Measurements from ENCODE around the gene MED25. TPM values are rescaled to one million over a fixed set of nuclear protein-coding genes. Genes with fewer than 3 reads are reported as not detected.
A peak's percentile ranks its signal among the peaks of the same experiment; 100 is the strongest.

MED25 gene
- polyA plus RNA-seq, 4 donors, result 26.7 to 58.7 (median 41.2) TPM

- Histone ChIP-seq H3K27ac (ENCODE audit: low read depth in 1 of 3, low read length in 2 of 3) (peak overlapping the region in 1 of 3 donors; percentile 17), H3K4me3 (ENCODE audit: low read depth in 1 of 3, low read length in 3 of 3) (no peak overlapping the region), H3K27me3 (ENCODE audit: control insufficient read depth in 3 of 3, insufficient read depth in 3 of 3, low read length in 3 of 3) (no peaks in the 10 kb centered on the region), H3K4me1 (ENCODE audit: control insufficient read depth in 3 of 3, insufficient read depth in 2 of 3, low read depth in 1 of 3, low read length in 2 of 3) (peaks cover 0 to 33% (median 4%) of the 10 kb centered on the region in 3 donors), H3K9me3 (ENCODE audit: control insufficient read depth in 2 of 2, insufficient read depth in 1 of 2, low read depth in 1 of 2, low read length in 1 of 2) (no peaks in the 10 kb centered on the region), H3K36me3 (ENCODE audit: control insufficient read depth in 3 of 3, insufficient read depth in 2 of 3, low read depth in 1 of 3, low read length in 3 of 3) (peaks cover 2 to 58% (median 4%) of the 10 kb centered on the region in 3 donors)
- DNase-seq (no peak), FAIRE-seq (no peak)
- WGBS, 3 donors, result 83 to 87% (median 85%) methylated on average over 15 to 18 of the region's 18 CpGs
These were observed 10.8 kb upstream of the MED25 start for GRCh38 chr19:49807058-49807903.

GRCh38 chr19:49807904-49808675 lies 10.0 kb upstream of the MED25 start:
- FAIRE-seq (no peak), DNase-seq (no peak)
- peaks cover 0 to 28% (median 4%) of the 10 kb centered on the region in 3 donors for H3K4me1 ChIP-seq (ENCODE audit: control insufficient read depth in 3 of 3, insufficient read depth in 2 of 3, low read depth in 1 of 3, low read length in 2 of 3)
- WGBS, 3 donors, result 82 to 84% (median 84%) methylated on average over 20 of the region's 20 CpGs
- H3K27me3 ChIP-seq (ENCODE audit: control insufficient read depth in 3 of 3, insufficient read depth in 3 of 3, low read length in 3 of 3), result no peaks in the 10 kb centered on the region
- peaks cover 0 to 49% (median 4%) of the 10 kb centered on the region in 3 donors for H3K36me3 ChIP-seq (ENCODE audit: control insufficient read depth in 3 of 3, insufficient read depth in 2 of 3, low read depth in 1 of 3, low read length in 3 of 3)
- no peaks in the 10 kb centered on the region for H3K9me3 ChIP-seq (ENCODE audit: control insufficient read depth in 2 of 2, insufficient read depth in 1 of 2, low read depth in 1 of 2, low read length in 1 of 2)
- peak overlapping the region in 1 of 3 donors; percentile 75 for H3K4me3 ChIP-seq (ENCODE audit: low read depth in 1 of 3, low read length in 3 of 3)
- H3K27ac ChIP-seq (ENCODE audit: low read depth in 1 of 3, low read length in 2 of 3), result peak overlapping the region in 1 of 3 donors; percentile 23

GRCh38 chr19:49808711-49809159 lies 9.4 kb upstream of the MED25 start:
- Histone ChIP-seq H3K27ac (ENCODE audit: low read depth in 1 of 3, low read length in 2 of 3) (peak overlapping the region; percentile 33 to 88 (median 65)), H3K36me3 (ENCODE audit: control insufficient read depth in 3 of 3, insufficient read depth in 2 of 3, low read depth in 1 of 3, low read length in 3 of 3) (peaks cover 0 to 43% (median under 1%) of the 10 kb centered on the region in 3 donors), H3K4me3 (ENCODE audit: low read depth in 1 of 3, low read length in 3 of 3) (peak overlapping the region; percentile 54 to 75 (median 63)), H3K27me3 (ENCODE audit: control insufficient read depth in 3 of 3, insufficient read depth in 3 of 3, low read length in 3 of 3) (no peaks in the 10 kb centered on the region), H3K9me3 (ENCODE audit: control insufficient read depth in 2 of 2, insufficient read depth in 1 of 2, low read depth in 1 of 2, low read length in 1 of 2) (no peaks in the 10 kb centered on the region), H3K4me1 (ENCODE audit: control insufficient read depth in 3 of 3, insufficient read depth in 2 of 3, low read depth in 1 of 3, low read length in 2 of 3) (peaks cover 0 to 28% (median 4%) of the 10 kb centered on the region in 3 donors)
- FAIRE-seq (no peak), DNase-seq (peak; percentile 80 to 91)
- WGBS, 3 donors, result 2 to 5% (median 4%) methylated on average over 27 to 31 of the region's 31 CpGs

GRCh38 chr19:49809160-49809940 lies 8.7 kb upstream of the MED25 start:
- Histone ChIP-seq H3K4me1 (ENCODE audit: control insufficient read depth in 3 of 3, insufficient read depth in 2 of 3, low read depth in 1 of 3, low read length in 2 of 3) (peaks cover 0 to 28% (median 4%) of the 10 kb centered on the region in 3 donors), H3K36me3 (ENCODE audit: control insufficient read depth in 3 of 3, insufficient read depth in 2 of 3, low read depth in 1 of 3, low read length in 3 of 3) (peaks cover 0 to 38% (median 0%) of the 10 kb centered on the region in 3 donors), H3K27me3 (ENCODE audit: control insufficient read depth in 3 of 3, insufficient read depth in 3 of 3, low read length in 3 of 3) (no peaks in the 10 kb centered on the region), H3K9me3 (ENCODE audit: control insufficient read depth in 2 of 2, insufficient read depth in 1 of 2, low read depth in 1 of 2, low read length in 1 of 2) (no peaks in the 10 kb centered on the region), H3K4me3 (ENCODE audit: low read depth in 1 of 3, low read length in 3 of 3) (peak overlapping the region; percentile 54 to 75 (median 63)), H3K27ac (ENCODE audit: low read depth in 1 of 3, low read length in 2 of 3) (peak overlapping the region; percentile 33 to 88 (median 65))
- FAIRE-seq (no peak), DNase-seq (peak; percentile 48 to 76)
- WGBS, 3 donors, result 9 to 10% (median 9%) methylated on average over 45 to 50 of the region's 50 CpGs

GRCh38 chr19:49809941-49810389 lies 8.1 kb upstream of the MED25 start:
- Histone ChIP-seq H3K4me1 (ENCODE audit: control insufficient read depth in 3 of 3, insufficient read depth in 2 of 3, low read depth in 1 of 3, low read length in 2 of 3) (peaks cover 0 to 27% (median 4%) of the 10 kb centered on the region in 3 donors), H3K9me3 (ENCODE audit: control insufficient read depth in 2 of 2, insufficient read depth in 1 of 2, low read depth in 1 of 2, low read length in 1 of 2) (no peaks in the 10 kb centered on the region), H3K27ac (ENCODE audit: low read depth in 1 of 3, low read length in 2 of 3) (peak overlapping the region in 2 of 3 donors; percentile 65 to 88), H3K27me3 (ENCODE audit: control insufficient read depth in 3 of 3, insufficient read depth in 3 of 3, low read length in 3 of 3) (no peaks in the 10 kb centered on the region), H3K36me3 (ENCODE audit: control insufficient read depth in 3 of 3, insufficient read depth in 2 of 3, low read depth in 1 of 3, low read length in 3 of 3) (peaks cover 0 to 32% (median 0%) of the 10 kb centered on the region in 3 donors), H3K4me3 (ENCODE audit: low read depth in 1 of 3, low read length in 3 of 3) (peak overlapping the region in 2 of 3 donors; percentile 63 to 75)
- WGBS, 3 donors, result 91 to 96% (median 94%) methylated on average over 5 of the region's 5 CpGs
- DNase-seq, result no peak
- FAIRE-seq, result no peak

GRCh38 chr19:49811328-49811727 lies 6.8 kb upstream of the MED25 start:
- no peak for FAIRE-seq
- 97 to 98% (median 97%) methylated on average over 6 of the region's 6 CpGs for WGBS, 3 donors
- H3K27me3 ChIP-seq (ENCODE audit: control insufficient read depth in 3 of 3, insufficient read depth in 3 of 3, low read length in 3 of 3), result no peaks in the 10 kb centered on the region

GRCh38 chr19:49812452-49812996 lies 5.6 kb upstream of the MED25 start:
- DNase-seq (no peak), FAIRE-seq (no peak)
- Histone ChIP-seq H3K27me3 (ENCODE audit: control insufficient read depth in 3 of 3, insufficient read depth in 3 of 3, low read length in 3 of 3) (no peaks in the 10 kb centered on the region), H3K4me3 (ENCODE audit: low read depth in 1 of 3, low read length in 3 of 3) (peak overlapping the region; percentile 26 to 56 (median 56)), H3K4me1 (ENCODE audit: control insufficient read depth in 3 of 3, insufficient read depth in 2 of 3, low read depth in 1 of 3, low read length in 2 of 3) (peaks cover 0 to 13% (median 4%) of the 10 kb centered on the region in 3 donors), H3K36me3 (ENCODE audit: control insufficient read depth in 3 of 3, insufficient read depth in 2 of 3, low read depth in 1 of 3, low read length in 3 of 3) (peaks cover 0 to 9% (median 0%) of the 10 kb centered on the region in 3 donors), H3K9me3 (ENCODE audit: control insufficient read depth in 2 of 2, insufficient read depth in 1 of 2, low read depth in 1 of 2, low read length in 1 of 2) (no peaks in the 10 kb centered on the region), H3K27ac (ENCODE audit: low read depth in 1 of 3, low read length in 2 of 3) (peak overlapping the region; percentile 4 to 82 (median 65))
- WGBS, 3 donors, result 49 to 52% (median 51%) methylated on average over 11 of the region's 11 CpGs

More at GRCh38 chr19:49811328-49811727, 6.8 kb upstream of the MED25 start:
- H3K36me3 ChIP-seq (ENCODE audit: control insufficient read depth in 3 of 3, insufficient read depth in 2 of 3, low read depth in 1 of 3, low read length in 3 of 3), result peaks cover 0 to 20% (median 0%) of the 10 kb centered on the region in 3 donors
- no peak overlapping the region for H3K27ac ChIP-seq (ENCODE audit: low read depth in 1 of 3, low read length in 2 of 3)
- H3K9me3 ChIP-seq (ENCODE audit: control insufficient read depth in 2 of 2, insufficient read depth in 1 of 2, low read depth in 1 of 2, low read length in 1 of 2), result no peaks in the 10 kb centered on the region
- H3K4me1 ChIP-seq (ENCODE audit: control insufficient read depth in 3 of 3, insufficient read depth in 2 of 3, low read depth in 1 of 3, low read length in 2 of 3), result peaks cover 0 to 16% (median 4%) of the 10 kb centered on the region in 3 donors
- no peak for DNase-seq
- no peak overlapping the region for H3K4me3 ChIP-seq (ENCODE audit: low read depth in 1 of 3, low read length in 3 of 3)
